K562 (cell line): ENCODE data around the gene CTIF. TPM values are rescaled to one million over a fixed set of nuclear protein-coding genes. Genes with fewer than 3 reads are reported as not detected.

Source experiments
- ATAC-seq: fragments of 200-7000 bp; cut with Tn5 transposase; 3 replicates; pipeline ENCODE4 v1.9.1; 2020; ENCODE audit warnings: moderate library complexity
- BruUV-seq: library from RNA; stranded (reverse); fragments of 400-500 nt; replicated peaks from 2 replicates; lab custom pipeline; 2021; lab: Mats Ljungman, UMichigan
- CTCF ChIA-PET: fragments of 300-600 bp; formaldehyde crosslinking; extraction: SDS; loops from one replicate; lab custom pipeline; 2021; ENCODE audit warnings: low intra/inter-chr PET ratio; lab: Yijun Ruan, JAX
- POLR2A ChIA-PET: fragments of 300-600, 350-650 bp; sonication (Branson Sonifier 250); formaldehyde crosslinking; extraction: SDS; loops from one replicate; lab custom pipeline; 2021; ENCODE audit warnings: antibody characterized with exemption, inconsistent platforms; lab: Yijun Ruan, JAX
- DNase-seq, 4 experiments: peaks; one replicate each; pipeline versions ENCODE4 v3.0.0 to v3.0.0-alpha.2; 2011 to 2018; ENCODE audit warnings: low spot score in 3 of 4, mixed read lengths in 3 of 4; ENCODE audit errors: extremely low read depth in 1 of 4
- FAIRE-seq: peaks from 2 replicates; lab custom pipeline; 2011; peaks lifted over from hg19 to GRCh38; lab: Jason Lieb, UNC
- H2AFZ ChIP-seq: 2 replicates; pipeline ENCODE4 v1.6.0; 2011; ENCODE audit warnings: low read depth, low read length, control low read depth, inconsistent platforms
- H3K27ac ChIP-seq: fragments of 200-600 bp; 3 replicates; pipeline ENCODE4 v1.8.0; 2011; ENCODE audit warnings: low read depth, mild to moderate bottlenecking, control low read depth, inconsistent platforms, low read length, moderate library complexity, mixed read lengths; ENCODE audit errors: extremely low read depth
- H3K27me3 ChIP-seq, 2 experiments: fragments of 300-600 bp in 1 of 2; 2 replicates in 1 of 2; 3 replicates in 1 of 2; pipeline versions ENCODE4 v1.6.0 to v1.8.0; 2011; ENCODE audit warnings: inconsistent platforms in 2 of 2, low read length in 2 of 2, mild to moderate bottlenecking in 1 of 2, mixed read lengths in 1 of 2, moderate library complexity in 1 of 2; ENCODE audit not compliant: control insufficient read depth in 2 of 2, insufficient read depth in 2 of 2
- H3K36me3 ChIP-seq: fragments of 300-600 bp; 3 replicates; pipeline ENCODE4 v1.8.0; 2011; ENCODE audit warnings: mild to moderate bottlenecking, low read length, inconsistent platforms; ENCODE audit not compliant: control insufficient read depth, insufficient read depth
- H3K4me1 ChIP-seq, 2 experiments: fragments of 200-600 bp in 1 of 2; replicated peaks in 1 of 2; 2 replicates in 1 of 2; 3 replicates in 1 of 2; pipeline versions ENCODE4 v1.5.1 to v1.8.0; 2011; ENCODE audit warnings: inconsistent platforms in 2 of 2, low read length in 2 of 2, mild to moderate bottlenecking in 1 of 2, mixed read lengths in 1 of 2, moderate library complexity in 1 of 2; ENCODE audit not compliant: control insufficient read depth in 2 of 2, insufficient read depth in 2 of 2
- H3K4me2 ChIP-seq: 2 replicates; pipeline ENCODE4 v1.6.1; 2011; ENCODE audit warnings: low read length, control low read depth, inconsistent platforms, mixed read lengths; ENCODE audit not compliant: insufficient read depth
- H3K4me3 ChIP-seq: fragments of 200-600 bp; sonication (generic), shearing (Covaris generic); 2 replicates; pipeline ENCODE4 v1.5.1; 2016; ENCODE audit warnings: control low read depth, inconsistent platforms
- H3K79me2 ChIP-seq: fragments of 200-600 bp; 3 replicates; pipeline ENCODE4 v1.8.0; 2011; ENCODE audit warnings: low read length, inconsistent platforms; ENCODE audit not compliant: control insufficient read depth, insufficient read depth
- H3K9ac ChIP-seq, 2 experiments: 2 replicates each; pipeline versions ENCODE4 v1.6.0 to v1.6.1; 2011; ENCODE audit warnings: low read depth in 2 of 2, low read length in 2 of 2, control low read depth in 1 of 2, inconsistent platforms in 1 of 2, mild to moderate bottlenecking in 1 of 2, mixed read lengths in 1 of 2; ENCODE audit not compliant: insufficient read depth in 1 of 2
- H3K9me1 ChIP-seq: one replicate; pipeline ENCODE4 v1.6.0; 2011; ENCODE audit warnings: inconsistent platforms, mild to moderate bottlenecking, low read length, moderate library complexity; ENCODE audit not compliant: control insufficient read depth, insufficient read depth
- H3K9me3 ChIP-seq: replicated peaks from 2 replicates; pipeline ENCODE4 v1.5.1; 2011; ENCODE audit warnings: low read depth, low read length, inconsistent platforms; ENCODE audit not compliant: control insufficient read depth, insufficient read depth
- H4K20me1 ChIP-seq: replicated peaks from 2 replicates; pipeline ENCODE4 v1.6.1; 2011; ENCODE audit warnings: low read length, inconsistent platforms, mixed read lengths; ENCODE audit not compliant: control insufficient read depth, insufficient read depth
- NR2F6 ChIP-seq: fragments of 450-650 bp; formaldehyde crosslinking; IDR thresholded peaks from 2 replicates; pipeline ENCODE4 v1.4.0; 2020; ENCODE audit warnings: mild to moderate bottlenecking
- SFPQ ChIP-seq: fragments of 200-400 bp; formaldehyde crosslinking; IDR thresholded peaks from 2 replicates; pipeline ENCODE4 v1.6.1; 2017; ENCODE audit warnings: mild to moderate bottlenecking, low read depth, low read length, moderate library complexity
- YBX1 ChIP-seq: fragments of 450-650 bp; IDR thresholded peaks from 2 replicates; pipeline ENCODE4 v1.7.1; 2016; ENCODE audit warnings: mild to moderate bottlenecking
- ZFP36 ChIP-seq: fragments of 150-350 bp; IDR thresholded peaks from 2 replicates; pipeline ENCODE4 v1.6.1; 2018; ENCODE audit warnings: low read length, low read depth; ENCODE audit not compliant: partially characterized antibody
- ZNF707 ChIP-seq: fragments of 250-450 bp; sonication (Bioruptor Pico); conservative IDR thresholded peaks from 2 replicates; pipeline ENCODE4 v1.8.0; 2022; ENCODE audit warnings: inconsistent platforms, mild to moderate bottlenecking, moderate library complexity
- WGBS: fragments of 100-300 bp; shearing (Covaris generic); methylation state at CpG from one replicate; pipeline ENCODE4 v1.1.6; 2016; ENCODE audit warnings: low coverage, mixed read lengths; ENCODE audit not compliant: insufficient coverage; ENCODE audit errors: missing lambda C conversion rate; 5-methylcytosine and 5-hydroxymethylcytosine counted together
- in situ Hi-C: fragments of 300-500 bp; cut with MboI; formaldehyde crosslinking; loops from 4 replicates; pipeline ENCODE4 v1.15.0; 2018; ENCODE audit warnings: inconsistent platforms, mixed read lengths
- intact Hi-C: fragments of 100-400 bp; cut with micrococcal nuclease; formaldehyde crosslinking; loops from 2 replicates; pipeline ENCODE4 v1.14.2; 2022
- polyA plus RNA-seq, 8 experiments: library from polyadenylated mRNA; depleted of rRNA in 4 of 8; stranded (reverse) in 5 of 8; unstranded in 3 of 8; fragments of >200 nt; fragmentation: Nextera tagmentation in 2 of 8; fragmentation: Illumina TruSeq in 1 of 8; extraction: Ambion mirVana in 2 of 8; extraction: Trizol in 1 of 8; gene quantifications; 2 replicates each; pipeline versions ENCODE4 v1.2.1 to v1.2.3, GENCODE V29; 2011 to 2014; ENCODE audit warnings: inconsistent platforms in 1 of 8, missing spikeins in 1 of 8
- total RNA-seq, 7 experiments: library from RNA; depleted of rRNA in 6 of 7; stranded (reverse); fragments of >200 nt in 6 of 7; fragmentation: Illumina TruSeq in 2 of 7; extraction: Trizol in 2 of 7; gene quantifications; 2 replicates each; pipeline versions ENCODE4 v1.2.1 to v1.2.3, GENCODE V29; 2011 to 2021; ENCODE audit warnings: low replicate concordance in 1 of 7

CTIF gene
- total and polyA plus RNA-seq, 9 of the 15 experiments (the other 6 are each of a cell fraction or from before 2014, with no cell fraction given) = 0.17 to 11.5 (median 2.2) TPM

GRCh38 chr18:48839819-48840490 lies 301.1 kb downstream of the CTIF start:
- no peaks in the 10 kb centered on the region for H3K27me3 ChIP-seq
- no TSS peak for BruUV-seq
- no peak overlapping the region for H3K9ac ChIP-seq
- ATAC-seq (no peak), DNase-seq (no peak), FAIRE-seq (no peak)
- intact Hi-C loops = no loop called here
- no peak overlapping the region for H3K27ac ChIP-seq
- H3K9me3 ChIP-seq = no peaks in the 10 kb centered on the region
- in situ Hi-C loops = no loop called here
- ChIA-PET POLR2A (interaction anchor here (1.5 kb wide), 1 partner anchor 58 kb away, joined by 4 read pairs; no protein-coding TSS in a partner anchor), CTCF (no interaction called here)
- no peaks in the 10 kb centered on the region for H3K36me3 ChIP-seq
- WGBS = 58% methylated on average over 6 of the region's 7 CpGs
- H3K4me1 ChIP-seq = peaks cover 27 to 30% of the 10 kb centered on the region in 2 experiments
- no peaks in the 10 kb centered on the region for H3K79me2 ChIP-seq
- no peak overlapping the region for H3K4me2 ChIP-seq
- H2AFZ ChIP-seq = no peak overlapping the region
- TF ChIP-seq NR2F6 (CRISPR knock-in tag) (no peak), ZFP36 (peak; percentile 43)
- H3K4me3 ChIP-seq = no peak overlapping the region
- H3K9me1 ChIP-seq = no peaks in the 10 kb centered on the region
- 0 out of 2 replicates have a peak, but pooled peaks cover 5% of the 10 kb centered on the region for H4K20me1 ChIP-seq

GRCh38 chr18:48840491-48840877 lies 301.7 kb downstream of the CTIF start:
- ChIA-PET CTCF (no interaction called here), POLR2A (no interaction called here)
- Histone ChIP-seq H4K20me1 (0 out of 2 replicates have a peak, but pooled peaks cover 5% of the 10 kb centered on the region), H2AFZ (no peak overlapping the region), H3K9ac (no peak overlapping the region), H3K79me2 (no peaks in the 10 kb centered on the region), H3K9me3 (no peaks in the 10 kb centered on the region), H3K27ac (no peak overlapping the region), H3K4me3 (no peak overlapping the region), H3K36me3 (no peaks in the 10 kb centered on the region), H3K27me3 (no peaks in the 10 kb centered on the region), H3K4me2 (no peak overlapping the region), H3K4me1 (peaks cover 30 to 32% of the 10 kb centered on the region in 2 experiments), H3K9me1 (no peaks in the 10 kb centered on the region)
- no peak for FAIRE-seq
- DNase-seq = no peak
- intact Hi-C loops = no loop called here
- 47% methylated on average over 2 of the region's 3 CpGs for WGBS
- in situ Hi-C loops = no loop called here
- no peak for TF ChIP-seq ZNF707 (CRISPR knock-in tag)
- TF ChIP-seq SFPQ = no peak
- no peak for TF ChIP-seq YBX1
- ATAC-seq = no peak
- no TSS peak for BruUV-seq
